Loucy (cell line): ENCODE measurements around the gene IL1RAPL2.

Experiments
- H2AFZ ChIP-seq: fragments of 200-600 bp; sonication (generic); 2 replicates; pipeline ENCODE4 v1.6.0; 2016; ENCODE audit warnings: antibody characterized with exemption, mild to moderate bottlenecking, low read length, moderate library complexity
- H3F3A ChIP-seq: fragments of 200-600 bp; 2 replicates; pipeline ENCODE4 v1.6.0; 2016; ENCODE audit warnings: antibody characterized with exemption, low read depth, mild to moderate bottlenecking
- H3K27me3 ChIP-seq: fragments of 200-600 bp; sonication (generic); 2 replicates; pipeline ENCODE4 v1.6.1; 2014; ENCODE audit warnings: low read length, mild to moderate bottlenecking; ENCODE audit not compliant: insufficient read depth, poor library complexity, severe bottlenecking
- H3K36me3 ChIP-seq: fragments of 200-600 bp; sonication (generic); 2 replicates; pipeline ENCODE4 v1.6.1; 2016; ENCODE audit warnings: low read length; ENCODE audit not compliant: insufficient read depth
- H3K4me1 ChIP-seq: fragments of 200-600 bp; sonication (generic); 2 replicates; pipeline ENCODE4 v1.5.1; 2014; ENCODE audit warnings: low read length, mild to moderate bottlenecking; ENCODE audit not compliant: insufficient read depth, poor library complexity, severe bottlenecking
- H3K4me2 ChIP-seq: fragments of 200-600 bp; sonication (generic); 2 replicates; pipeline ENCODE4 v1.6.0; 2014; ENCODE audit warnings: antibody characterized with exemption, low read length, low read depth, mild to moderate bottlenecking; ENCODE audit not compliant: poor library complexity, severe bottlenecking
- H3K4me3 ChIP-seq: fragments of 200-600 bp; sonication (generic); 2 replicates; pipeline ENCODE4 v1.5.1; 2014; ENCODE audit warnings: low read length, mild to moderate bottlenecking, mixed read lengths; ENCODE audit not compliant: poor library complexity, severe bottlenecking
- H3K79me2 ChIP-seq: fragments of 200-600 bp; sonication (generic); 2 replicates; pipeline ENCODE4 v1.6.1; 2014; ENCODE audit warnings: low read length; ENCODE audit not compliant: insufficient read depth
- H3K9ac ChIP-seq: fragments of 200-600 bp; sonication (generic); 2 replicates; pipeline ENCODE4 v1.6.0; 2014; ENCODE audit warnings: mild to moderate bottlenecking, low read depth, low read length, moderate library complexity; ENCODE audit not compliant: poor library complexity, severe bottlenecking
- H3K9me2 ChIP-seq: fragments of 200-600 bp; sonication (generic); replicated peaks from 2 replicates; pipeline ENCODE4 v1.6.1; 2016; ENCODE audit warnings: low read depth, low read length, mixed read lengths
- H3K9me3 ChIP-seq: fragments of 200-600 bp; sonication (generic); 2 replicates; pipeline ENCODE4 v1.6.1; 2014; ENCODE audit warnings: mild to moderate bottlenecking, antibody characterized with exemption, low read length, low read depth; ENCODE audit not compliant: insufficient read depth
- H4K20me1 ChIP-seq: fragments of 200-600 bp; sonication (generic); 2 replicates; pipeline ENCODE4 v1.6.0; 2014; ENCODE audit warnings: antibody characterized with exemption, low read length, mild to moderate bottlenecking; ENCODE audit not compliant: insufficient read depth, poor library complexity, severe bottlenecking
- CTCF ChIP-seq: fragments of 200-600 bp; sonication (generic); conservative IDR thresholded peaks from 2 replicates; pipeline ENCODE4 v1.5.1; 2014; ENCODE audit warnings: mild to moderate bottlenecking, antibody characterized with exemption, low read length
- EZH2phosphoT487 ChIP-seq: fragments of 200-600 bp; IDR thresholded peaks from 2 replicates; pipeline ENCODE4 v1.6.1; 2018; ENCODE audit warnings: antibody characterized with exemption, mild to moderate bottlenecking, moderate library complexity, borderline replicate concordance

Gene IL1RAPL2

GRCh38 chrX:104972737-104973136 lies 406.7 kb downstream of the IL1RAPL2 start:
- Histone ChIP-seq H3K4me2 (no peak overlapping the region), H3K9me3 (no peaks in the 10 kb centered on the region), H2AFZ (no peak overlapping the region), H3K36me3 (no peaks in the 10 kb centered on the region), H3K4me3 (no peak overlapping the region), H3K79me2 (no peaks in the 10 kb centered on the region), H4K20me1 (no peaks in the 10 kb centered on the region), H3K9me2 (no peaks in the 10 kb centered on the region), H3K4me1 (no peaks in the 10 kb centered on the region), H3K9ac (no peak overlapping the region), H3K27me3 (no peaks in the 10 kb centered on the region), H3F3A (no peaks in the 10 kb centered on the region)
- no peak for TF ChIP-seq EZH2phosphoT487
- TF ChIP-seq CTCF, result no peak

- H3K9me3 ChIP-seq, result no peaks in the 10 kb centered on the region
- no peak overlapping the region for H3K4me2 ChIP-seq
- no peaks in the 10 kb centered on the region for H3K36me3 ChIP-seq
- H3K79me2 ChIP-seq, result no peaks in the 10 kb centered on the region
- H3K4me3 ChIP-seq, result no peak overlapping the region
- no peak overlapping the region for H3K9ac ChIP-seq
- no peaks in the 10 kb centered on the region for H3F3A ChIP-seq
- H3K4me1 ChIP-seq, result no peaks in the 10 kb centered on the region
- no peak for TF ChIP-seq CTCF
- TF ChIP-seq EZH2phosphoT487, result no peak
- H3K9me2 ChIP-seq, result no peaks in the 10 kb centered on the region
- no peaks in the 10 kb centered on the region for H4K20me1 ChIP-seq
- H3K27me3 ChIP-seq, result no peaks in the 10 kb centered on the region
- no peak overlapping the region for H2AFZ ChIP-seq
Measured at GRCh38 chrX:104987063-104987462, 421.1 kb downstream of the IL1RAPL2 start.

GRCh38 chrX:104988038-104988437 lies 422.0 kb downstream of the IL1RAPL2 start:
- H3K27me3 ChIP-seq, result no peaks in the 10 kb centered on the region
- H3K36me3 ChIP-seq, result no peaks in the 10 kb centered on the region
- H3K79me2 ChIP-seq, result no peaks in the 10 kb centered on the region
- H2AFZ ChIP-seq, result no peak overlapping the region
- no peak overlapping the region for H3K9ac ChIP-seq
- H3K4me1 ChIP-seq, result no peaks in the 10 kb centered on the region
- H3K4me3 ChIP-seq, result no peak overlapping the region
- H3K4me2 ChIP-seq, result no peak overlapping the region
- TF ChIP-seq CTCF (no peak), EZH2phosphoT487 (no peak)
- H4K20me1 ChIP-seq, result no peaks in the 10 kb centered on the region
- H3F3A ChIP-seq, result no peaks in the 10 kb centered on the region
- H3K9me2 ChIP-seq, result no peaks in the 10 kb centered on the region
- no peaks in the 10 kb centered on the region for H3K9me3 ChIP-seq
